ENCODE results near the gene KCNT2.

KCNT2 gene

GRCh38 chr1:196181594-196181878 lies 426.7 kb downstream of the KCNT2 start:
- no peak for DNase-seq (ENCODE audit: low spot score)

DNA sequence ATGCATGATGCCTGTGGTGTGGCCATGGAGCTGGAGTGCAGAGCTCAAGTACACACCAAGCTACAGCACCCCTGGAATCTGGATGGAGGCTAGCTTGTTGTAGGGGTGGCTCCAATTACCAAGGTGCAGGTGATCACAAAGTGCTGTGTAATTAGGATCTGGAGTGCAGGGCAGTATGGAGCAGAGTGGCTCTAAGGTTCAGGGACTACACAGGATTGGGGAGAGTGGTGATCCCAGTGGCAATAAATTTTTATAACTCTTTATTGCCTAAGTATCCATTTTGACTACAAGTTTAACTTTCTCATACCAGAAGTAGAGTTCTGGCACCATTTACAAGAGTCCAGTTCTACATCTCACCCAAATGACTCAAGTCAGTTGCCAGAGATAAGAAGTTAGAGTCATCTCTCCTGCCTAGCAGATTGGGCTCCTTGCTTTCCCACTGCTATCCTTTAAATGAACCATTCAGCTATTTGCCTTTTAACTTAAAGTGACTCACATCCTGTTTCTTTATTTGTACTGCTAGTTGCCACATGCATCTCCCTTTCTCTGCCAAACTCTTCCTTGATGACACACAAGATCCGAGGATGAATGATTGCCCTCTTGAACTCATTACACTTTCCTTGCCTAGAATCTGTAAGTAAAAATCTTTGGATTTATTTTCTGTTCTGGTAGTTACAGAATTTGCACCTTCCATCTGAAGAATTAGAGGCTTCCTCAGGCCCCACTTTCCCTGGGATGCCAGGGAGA lies 427.2 kb downstream of the KCNT2 start:
- DNase-seq (ENCODE audit: low spot score) = no peak

DNA sequence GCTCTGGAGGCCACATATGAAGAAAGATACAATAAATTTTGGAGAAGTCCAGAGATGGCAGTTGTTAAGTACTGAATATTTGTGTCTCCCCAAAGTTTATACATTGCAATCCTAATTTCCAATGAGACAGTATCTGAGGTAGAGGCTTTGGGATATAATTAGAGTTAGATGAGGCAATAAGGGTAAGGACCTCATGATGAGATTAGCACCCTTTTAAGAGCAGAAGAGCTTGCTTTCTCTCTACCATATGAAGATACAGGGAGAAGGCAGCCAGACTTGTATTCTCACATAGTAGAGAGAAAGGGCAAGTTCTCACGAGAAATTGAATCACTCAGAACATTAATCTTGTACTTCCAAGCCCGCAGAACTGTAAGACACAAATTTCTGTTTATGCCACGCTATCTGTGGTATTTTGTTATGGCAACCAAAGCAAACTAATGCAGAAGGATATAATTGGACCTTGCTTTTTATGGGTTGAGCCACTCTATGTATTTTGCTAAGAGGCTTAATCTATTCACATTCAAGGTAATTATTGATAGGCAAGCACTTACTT lies 430.1 kb downstream of the KCNT2 start:
- DNase-seq (ENCODE audit: low spot score) = no peak
